Thymus (tissue), 11 donors: ENCODE results near the gene SMIM12. TPM values are rescaled to one million over a fixed set of nuclear protein-coding genes. Genes with fewer than 3 reads are reported as not detected.

Source experiments
- DNase-seq, 9 donors: peaks; one replicate each; pipeline ENCODE4 v3.0.0-alpha.2; 2013; ENCODE audit warnings: low spot score in 9 of 9, low read depth in 6 of 9, missing footprints in 1 of 9
- H3K27ac ChIP-seq, 2 donors: one replicate each; pipeline ENCODE4 v1.5.1; 2013; ENCODE audit warnings: control low read depth in 1 of 2, low read depth in 1 of 2, low read length in 1 of 2, mild to moderate bottlenecking in 1 of 2, moderate library complexity in 1 of 2
- H3K27me3 ChIP-seq, 2 donors: one replicate each; pipeline ENCODE4 v1.5.1; 2013; ENCODE audit warnings: low read length in 1 of 2; ENCODE audit not compliant: control insufficient read depth in 2 of 2, insufficient read depth in 1 of 2
- H3K36me3 ChIP-seq, 2 donors: one replicate each; pipeline ENCODE4 v1.5.1; 2013; ENCODE audit warnings: low read length in 1 of 2, mild to moderate bottlenecking in 1 of 2, moderate library complexity in 1 of 2; ENCODE audit not compliant: control insufficient read depth in 2 of 2, insufficient read depth in 2 of 2
- H3K4me1 ChIP-seq, 2 donors: one replicate each; pipeline ENCODE4 v1.5.1; 2013; ENCODE audit warnings: low read length in 2 of 2; ENCODE audit not compliant: control insufficient read depth in 2 of 2, insufficient read depth in 2 of 2
- H3K4me3 ChIP-seq, 2 donors: one replicate each; pipeline ENCODE4 v1.5.1; 2013; ENCODE audit warnings: low read length in 2 of 2, control low read depth in 1 of 2, mild to moderate bottlenecking in 1 of 2
- H3K9me3 ChIP-seq, 2 donors: one replicate each; pipeline ENCODE4 v1.5.1; 2013; ENCODE audit warnings: low read length in 1 of 2, mild to moderate bottlenecking in 1 of 2; ENCODE audit not compliant: control insufficient read depth in 2 of 2, insufficient read depth in 1 of 2
- WGBS: extraction: QIAGEN DNeasy Blood & Tissue Kit; methylation state at CpG from one replicate; pipeline ENCODE4 v1.1.7; 2013; 5-methylcytosine and 5-hydroxymethylcytosine counted together
- polyA plus RNA-seq: library from polyadenylated mRNA; stranded (reverse); fragments of 200-250 nt; gene quantifications from one replicate; pipeline ENCODE4 v1.2.3, GENCODE V29; 2013
- total RNA-seq: library from RNA; stranded (reverse); fragments of 120-200 nt; gene quantifications from one replicate; pipeline ENCODE4 v1.2.4, GENCODE V29; 2013
- donor health status: healthy.

Gene SMIM12
- total and polyA plus RNA-seq, 2 donors = 25.7 to 31.9 TPM

- Histone ChIP-seq H3K4me1 (no peaks in the 10 kb centered on the region), H3K36me3 (no peaks in the 10 kb centered on the region), H3K27me3 (peaks cover 0 to 17% of the 10 kb centered on the region in 2 donors), H3K9me3 (no peaks in the 10 kb centered on the region), H3K4me3 (no peak overlapping the region), H3K27ac (no peak overlapping the region)
- WGBS = 78% methylated on average over 7 of the region's 7 CpGs
- DNase-seq = no peak
Observed at GRCh38 chr1:34901919-34902318, 42.4 kb upstream of the SMIM12 start.

- no peaks in the 10 kb centered on the region for H3K9me3 ChIP-seq
- WGBS = 86% methylated on average over 13 of the region's 13 CpGs
- H3K36me3 ChIP-seq = no peaks in the 10 kb centered on the region
- DNase-seq = no peak
- peaks cover 0 to 17% of the 10 kb centered on the region in 2 donors for H3K27me3 ChIP-seq
- no peak overlapping the region for H3K4me3 ChIP-seq
- H3K27ac ChIP-seq = no peak overlapping the region
- no peaks in the 10 kb centered on the region for H3K4me1 ChIP-seq
Observed at GRCh38 chr1:34900775-34901502, 41.4 kb upstream of the SMIM12 start.

- H3K27ac ChIP-seq = no peak overlapping the region
- no peaks in the 10 kb centered on the region for H3K36me3 ChIP-seq
- no peak overlapping the region for H3K4me3 ChIP-seq
- H3K4me1 ChIP-seq = no peaks in the 10 kb centered on the region
- H3K27me3 ChIP-seq = peaks cover 0 to 17% of the 10 kb centered on the region in 2 donors
- no peaks in the 10 kb centered on the region for H3K9me3 ChIP-seq
- WGBS = 97% methylated on average over 16 of the region's 16 CpGs
- DNase-seq = no peak
Observed at GRCh38 chr1:34899906-34900305, 40.4 kb upstream of the SMIM12 start.

GRCh38 chr1:34899471-34899870, 39.9 kb upstream of the SMIM12 start:
- peaks cover 0 to 17% of the 10 kb centered on the region in 2 donors for H3K27me3 ChIP-seq
- H3K27ac ChIP-seq = no peak overlapping the region
- H3K9me3 ChIP-seq = no peaks in the 10 kb centered on the region
- no peaks in the 10 kb centered on the region for H3K36me3 ChIP-seq
- H3K4me3 ChIP-seq = no peak overlapping the region
- DNase-seq = no peak
- no peaks in the 10 kb centered on the region for H3K4me1 ChIP-seq
- WGBS = 95% methylated on average over 4 of the region's 4 CpGs

- H3K4me1 ChIP-seq = no peaks in the 10 kb centered on the region
- H3K36me3 ChIP-seq = no peaks in the 10 kb centered on the region
- no peak overlapping the region for H3K27ac ChIP-seq
- peaks cover 0 to 17% of the 10 kb centered on the region in 2 donors for H3K27me3 ChIP-seq
- WGBS = 35% methylated on average over 2 of the region's 2 CpGs
- no peak overlapping the region for H3K4me3 ChIP-seq
- DNase-seq = no peak
- H3K9me3 ChIP-seq = no peaks in the 10 kb centered on the region
Observed at GRCh38 chr1:34898330-34898761, 38.8 kb upstream of the SMIM12 start.

- peaks cover 0 to 2% of the 10 kb centered on the region in 2 donors for H3K9me3 ChIP-seq
- H3K4me3 ChIP-seq = no peak overlapping the region
- H3K4me1 ChIP-seq = no peaks in the 10 kb centered on the region
- no peak overlapping the region for H3K27ac ChIP-seq
- H3K27me3 ChIP-seq = peaks cover 0 to 12% of the 10 kb centered on the region in 2 donors
- WGBS = 83% methylated on average over 1 of the region's 1 CpG
- no peak for DNase-seq
- no peaks in the 10 kb centered on the region for H3K36me3 ChIP-seq
Observed at GRCh38 chr1:34896612-34897011, 37.1 kb upstream of the SMIM12 start.

- WGBS = 77% methylated on average over 4 of the region's 4 CpGs
- no peak for DNase-seq
- H3K27me3 ChIP-seq = peaks cover 30 to 45% of the 10 kb centered on the region in 2 donors
Observed at GRCh38 chr1:34889705-34890104, 30.2 kb upstream of the SMIM12 start.

GRCh38 chr1:34887593-34887992, 28.0 kb upstream of the SMIM12 start:
- peaks cover 2 to 4% of the 10 kb centered on the region in 2 donors for H3K9me3 ChIP-seq
- no peaks in the 10 kb centered on the region for H3K36me3 ChIP-seq
- H3K27ac ChIP-seq = no peak overlapping the region
- peaks cover 5 to 9% of the 10 kb centered on the region in 2 donors for H3K4me1 ChIP-seq
- no peak for DNase-seq
- H3K27me3 ChIP-seq = peaks cover 42 to 65% of the 10 kb centered on the region in 2 donors
- WGBS = 98% methylated on average over 4 of the region's 4 CpGs
- H3K4me3 ChIP-seq = no peak overlapping the region

More at GRCh38 chr1:34889705-34890104, 30.2 kb upstream of the SMIM12 start:
- no peaks in the 10 kb centered on the region for H3K36me3 ChIP-seq
- H3K4me3 ChIP-seq = no peak overlapping the region
- peaks cover 5 to 9% of the 10 kb centered on the region in 2 donors for H3K4me1 ChIP-seq
- peaks cover 2 to 4% of the 10 kb centered on the region in 2 donors for H3K9me3 ChIP-seq
- H3K27ac ChIP-seq = no peak overlapping the region

- H3K4me1 ChIP-seq = peaks cover 5 to 9% of the 10 kb centered on the region in 2 donors
- H3K4me3 ChIP-seq = peak overlapping the region in 1 of 2 donors; percentile 47
- no peaks in the 10 kb centered on the region for H3K36me3 ChIP-seq
- H3K27me3 ChIP-seq = peaks cover 45 to 72% of the 10 kb centered on the region in 2 donors
- DNase-seq = peak in 1 of 9 donors; percentile 27
- H3K27ac ChIP-seq = no peak overlapping the region
- WGBS = 4% methylated on average over 80 of the region's 80 CpGs
- peaks cover 2 to 4% of the 10 kb centered on the region in 2 donors for H3K9me3 ChIP-seq
Observed at GRCh38 chr1:34885405-34886247, 26.1 kb upstream of the SMIM12 start.
